Ascending aorta (tissue), 2 donors: ENCODE results near the gene DNAH14. TPM values are rescaled to one million over a fixed set of nuclear protein-coding genes. Genes with fewer than 3 reads are reported as not detected.

Experiments used
- DNase-seq, 2 donors: peaks; one replicate each; pipeline ENCODE4 v3.0.0-alpha.2; 2019; ENCODE audit warnings: low spot score in 2 of 2
- H3K27ac ChIP-seq, 2 donors: fragments of 200-600 bp; sonication (generic); one replicate each; pipeline ENCODE4 v1.5.1; 2016 to 2017; ENCODE audit warnings: mild to moderate bottlenecking in 1 of 2
- H3K27me3 ChIP-seq: fragments of 200-600 bp; sonication (generic); one replicate; pipeline ENCODE4 v1.5.1; 2017
- H3K36me3 ChIP-seq, 2 donors: fragments of 200-600 bp; sonication (generic); one replicate each; pipeline ENCODE4 v1.5.1; 2016
- H3K4me1 ChIP-seq, 2 donors: fragments of 200-600 bp; sonication (generic); one replicate each; pipeline ENCODE4 v1.5.1; 2016 to 2017; ENCODE audit warnings: mild to moderate bottlenecking in 1 of 2
- H3K4me3 ChIP-seq, 2 donors: fragments of 200-600 bp; sonication (generic); one replicate each; pipeline ENCODE4 v1.5.1; 2016 to 2017; ENCODE audit warnings: mild to moderate bottlenecking in 1 of 2
- H3K9me3 ChIP-seq, 2 donors: fragments of 200-600 bp; sonication (generic); one replicate each; pipeline ENCODE4 v1.5.1; 2016
- CTCF ChIP-seq, 3 experiments: fragments of 200-600 bp in 2 of 3; fragments of 450-650 bp in 1 of 3; sonication (generic) in 2 of 3; IDR thresholded peaks; one replicate each; pipeline ENCODE4 v1.5.1; 2016 to 2019; ENCODE audit warnings: antibody characterized with exemption in 3 of 3, mild to moderate bottlenecking in 1 of 3, moderate library complexity in 1 of 3
- intact Hi-C: fragments of 100-400 bp; cut with DNase I; formaldehyde crosslinking; loops from one replicate; pipeline ENCODE4 v1.15.1; 2023
- total RNA-seq: library from RNA; depleted of rRNA; stranded (reverse); fragments of >200 nt; gene quantifications from one replicate; pipeline ENCODE4 v1.1.0, GENCODE V29; 2016

DNAH14 gene
- total RNA-seq, 1 donor from 2014 or later: 1.4 TPM

- intact Hi-C loops: no loop called here
- DNase-seq: no peak
- Histone ChIP-seq H3K27ac (no peak overlapping the region), H3K4me1 (no peaks in the 10 kb centered on the region), H3K27me3 (no peaks in the 10 kb centered on the region), H3K4me3 (no peak overlapping the region), H3K9me3 (no peaks in the 10 kb centered on the region), H3K36me3 (peaks cover 0 to 11% of the 10 kb centered on the region in 2 donors)
- TF ChIP-seq CTCF (IDR thresholded peaks at IDR 0.05): no peak
Observed at GRCh38 chr1:225396357-225396756, 466.9 kb downstream of the DNAH14 start.

- H3K27ac ChIP-seq: no peak overlapping the region
- H3K9me3 ChIP-seq: no peaks in the 10 kb centered on the region
- intact Hi-C loops: no loop called here
- H3K4me1 ChIP-seq: no peaks in the 10 kb centered on the region
- TF ChIP-seq CTCF (IDR thresholded peaks at IDR 0.05): no peak
- peaks cover 0 to 28% of the 10 kb centered on the region in 2 donors for H3K36me3 ChIP-seq
- DNase-seq: no peak
- H3K27me3 ChIP-seq: no peaks in the 10 kb centered on the region
- no peak overlapping the region for H3K4me3 ChIP-seq
Observed at GRCh38 chr1:225400968-225401367, 471.5 kb downstream of the DNAH14 start.

- TF ChIP-seq CTCF (IDR thresholded peaks at IDR 0.05): no peak
- intact Hi-C loops: no loop called here
- H3K36me3 ChIP-seq: peaks cover 24 to 39% of the 10 kb centered on the region in 2 donors
Observed at GRCh38 chr1:225406976-225407725, 477.7 kb downstream of the DNAH14 start.

GRCh38 chr1:225407755-225408154 is 478.3 kb downstream of the DNAH14 start:
- intact Hi-C loops: no loop called here
- no peaks in the 10 kb centered on the region for H3K27me3 ChIP-seq
- H3K4me1 ChIP-seq: no peaks in the 10 kb centered on the region
- DNase-seq: no peak
- H3K36me3 ChIP-seq: peaks cover 24 to 45% of the 10 kb centered on the region in 2 donors
- no peak overlapping the region for H3K4me3 ChIP-seq
- no peaks in the 10 kb centered on the region for H3K9me3 ChIP-seq
- no peak overlapping the region for H3K27ac ChIP-seq
- TF ChIP-seq CTCF (IDR thresholded peaks at IDR 0.05): no peak

More at GRCh38 chr1:225406976-225407725, 477.7 kb downstream of the DNAH14 start:
- Histone ChIP-seq H3K27me3 (no peaks in the 10 kb centered on the region), H3K27ac (no peak overlapping the region), H3K9me3 (no peaks in the 10 kb centered on the region), H3K4me3 (no peak overlapping the region), H3K4me1 (no peaks in the 10 kb centered on the region)
- DNase-seq: no peak

GRCh38 chr1:225408249-225408648 is 478.8 kb downstream of the DNAH14 start:
- TF ChIP-seq CTCF (IDR thresholded peaks at IDR 0.05): no peak
- H3K4me1 ChIP-seq: no peaks in the 10 kb centered on the region
- intact Hi-C loops: no loop called here
- no peak overlapping the region for H3K27ac ChIP-seq
- no peaks in the 10 kb centered on the region for H3K9me3 ChIP-seq
- H3K4me3 ChIP-seq: no peak overlapping the region
- DNase-seq: no peak
- H3K27me3 ChIP-seq: no peaks in the 10 kb centered on the region
- peaks cover 27 to 47% of the 10 kb centered on the region in 2 donors for H3K36me3 ChIP-seq
